HG02885 (cell line): Measurements from ENCODE around the gene TMEM51.

ENCODE experiments used
- ATAC-seq: cut with Tn5 transposase; IDR thresholded peaks from one replicate; pipeline ENCODE4 v1.9.1; 2021; ENCODE audit warnings: mild to moderate bottlenecking; ENCODE audit not compliant: unreplicated experiment, poor library complexity

Gene TMEM51

GRCh38 chr1:15261155-15262002 is 107.8 kb downstream of the TMEM51 start:
- no peak for ATAC-seq

DNA sequence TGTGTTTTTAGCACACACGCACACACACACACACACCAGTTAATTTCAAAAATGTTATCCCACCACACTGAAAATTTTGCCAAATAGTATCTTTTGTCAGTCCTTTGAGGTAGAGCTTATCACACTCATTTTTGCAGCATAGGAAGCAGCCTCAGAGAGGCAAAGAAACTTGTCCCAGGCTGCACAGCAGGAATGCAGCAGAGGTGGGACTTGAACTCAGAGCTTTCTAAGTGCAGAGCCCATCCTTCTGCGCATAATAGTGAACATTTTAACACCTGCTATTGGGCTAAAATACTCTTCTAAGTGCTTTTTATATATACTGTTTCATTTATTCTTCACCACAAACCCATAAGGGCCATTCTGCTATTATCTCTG is 108.4 kb downstream of the TMEM51 start:
- ATAC-seq = no peak

- no peak for ATAC-seq
These were observed 109.2 kb downstream of the TMEM51 start for GRCh38 chr1:15262706-15263105.

DNA sequence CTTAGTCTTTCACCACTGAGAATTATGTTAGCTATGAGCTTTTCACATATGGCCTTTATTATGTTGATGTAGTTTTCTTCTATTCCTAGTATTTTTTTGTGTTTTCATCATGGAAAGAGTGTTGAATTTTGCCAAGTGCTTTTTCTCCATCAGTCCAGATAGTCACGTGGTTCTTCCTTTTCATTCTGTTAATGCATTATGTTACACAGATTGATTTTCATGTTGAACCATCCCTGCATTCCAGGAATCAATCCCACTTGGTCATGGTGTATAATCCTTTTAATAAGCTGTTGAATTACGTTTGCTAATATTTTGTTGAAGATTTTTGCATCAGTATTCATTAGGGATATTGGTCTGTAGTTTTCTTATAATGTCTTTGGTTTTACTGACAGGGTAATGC is 111.2 kb downstream of the TMEM51 start:
- no peak for ATAC-seq
